ENCODE measurements around the gene FAM89B. TPM values are rescaled to one million over a fixed set of nuclear protein-coding genes. Genes with fewer than 3 reads are reported as not detected.

The FAM89B gene
- total RNA-seq, 3 donors from 2014 or later: 26.4 to 61.2 (median 28.5) TPM

DNA sequence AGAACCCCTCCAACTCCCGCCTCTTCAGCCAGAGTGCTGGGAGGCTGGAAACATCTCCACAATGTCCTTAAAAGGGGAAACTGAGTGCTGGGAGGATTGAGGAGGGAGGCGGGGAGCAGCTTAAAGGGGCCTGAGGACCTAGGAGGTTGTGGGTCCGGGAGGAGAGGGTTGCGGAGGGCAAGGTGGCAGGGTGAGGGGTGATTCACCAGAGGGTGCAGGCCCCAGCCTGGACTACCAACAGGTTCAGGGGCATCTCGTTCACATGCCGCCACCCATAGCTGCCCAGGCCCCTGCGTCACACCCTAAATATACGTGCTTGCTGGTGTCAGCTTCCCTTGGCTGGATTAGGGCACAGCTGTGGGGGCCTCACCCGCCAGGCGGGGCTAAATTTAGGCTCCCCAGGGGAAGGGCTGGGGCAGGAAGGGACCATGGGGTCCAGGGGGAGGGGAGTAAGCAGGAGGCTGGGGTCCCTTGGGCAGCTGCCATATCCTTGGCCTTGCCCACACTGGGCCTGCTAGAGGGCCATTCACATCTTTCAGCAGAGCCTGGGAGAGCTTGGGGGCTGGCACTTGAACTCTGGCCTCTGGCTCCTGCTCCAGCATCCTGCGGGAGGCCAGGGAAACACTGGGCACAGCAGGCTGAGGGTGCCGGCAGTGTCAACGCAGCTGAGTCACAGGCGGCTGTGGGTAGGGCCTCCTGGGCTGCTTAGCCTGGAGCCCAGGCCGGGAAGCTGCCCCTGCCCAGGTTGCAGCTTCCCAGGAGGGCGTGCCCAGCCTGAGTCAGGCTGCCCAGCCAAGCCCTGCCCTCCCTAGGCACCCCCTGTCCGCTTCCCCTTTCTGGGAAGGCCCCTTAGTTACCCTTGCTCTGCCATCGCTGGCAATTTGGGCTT, 4.8 kb downstream of the FAM89B start:
- H3K36me3 ChIP-seq (ENCODE audit: low read depth): no peaks in the 10 kb centered on the region

DNA sequence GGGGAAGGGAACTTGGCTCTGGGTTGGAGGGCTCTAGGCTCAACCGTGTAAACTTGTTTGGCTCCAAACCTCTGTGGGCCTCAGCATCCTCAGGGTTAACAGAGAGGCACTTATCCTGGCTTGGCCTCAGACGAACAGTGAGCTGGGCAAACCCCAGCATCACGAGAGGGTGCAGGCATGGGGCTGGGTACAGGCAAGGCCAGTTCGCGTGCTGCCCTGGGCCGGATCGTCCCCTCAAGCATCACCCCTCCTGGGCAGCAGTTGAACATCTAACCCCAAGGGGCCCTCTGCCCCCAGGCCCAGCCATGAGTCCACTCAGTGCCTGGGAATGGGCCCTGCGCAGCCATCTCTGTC, 5.4 kb downstream of the FAM89B start:
- Histone ChIP-seq H3K36me3 (ENCODE audit: low read depth) (no peaks in the 10 kb centered on the region), H3K4me3 (no peak overlapping the region), H3K9me3 (no peaks in the 10 kb centered on the region), H3K4me1 (ENCODE audit: low read depth) (peaks cover 49% of the 10 kb centered on the region)
- DNase-seq (no peak), ATAC-seq (no peak)
- intact Hi-C loops (cut with DNase I, micrococcal nuclease): no loop called here
- TF ChIP-seq, protein P1, sequence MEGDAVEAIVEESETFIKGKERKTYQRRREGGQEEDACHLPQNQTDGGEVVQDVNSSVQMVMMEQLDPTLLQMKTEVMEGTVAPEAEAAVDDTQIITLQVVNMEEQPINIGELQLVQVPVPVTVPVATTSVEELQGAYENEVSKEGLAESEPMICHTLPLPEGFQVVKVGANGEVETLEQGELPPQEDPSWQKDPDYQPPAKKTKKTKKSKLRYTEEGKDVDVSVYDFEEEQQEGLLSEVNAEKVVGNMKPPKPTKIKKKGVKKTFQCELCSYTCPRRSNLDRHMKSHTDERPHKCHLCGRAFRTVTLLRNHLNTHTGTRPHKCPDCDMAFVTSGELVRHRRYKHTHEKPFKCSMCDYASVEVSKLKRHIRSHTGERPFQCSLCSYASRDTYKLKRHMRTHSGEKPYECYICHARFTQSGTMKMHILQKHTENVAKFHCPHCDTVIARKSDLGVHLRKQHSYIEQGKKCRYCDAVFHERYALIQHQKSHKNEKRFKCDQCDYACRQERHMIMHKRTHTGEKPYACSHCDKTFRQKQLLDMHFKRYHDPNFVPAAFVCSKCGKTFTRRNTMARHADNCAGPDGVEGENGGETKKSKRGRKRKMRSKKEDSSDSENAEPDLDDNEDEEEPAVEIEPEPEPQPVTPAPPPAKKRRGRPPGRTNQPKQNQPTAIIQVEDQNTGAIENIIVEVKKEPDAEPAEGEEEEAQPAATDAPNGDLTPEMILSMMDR (IDR thresholded peaks at IDR 0.05): no peak

More for the DNA sequence above, 4.8 kb downstream of the FAM89B start:
- intact Hi-C loops (cut with DNase I, micrococcal nuclease): no loop called here
- H3K4me3 ChIP-seq: no peak overlapping the region
- no peaks in the 10 kb centered on the region for H3K9me3 ChIP-seq
- H3K4me1 ChIP-seq (ENCODE audit: low read depth): peaks cover 49% of the 10 kb centered on the region
- ATAC-seq (peak; percentile 55), DNase-seq (peak; percentile 56 to 90 (median 81))
- TF ChIP-seq, protein P1 (IDR thresholded peaks at IDR 0.05): no peak

DNA sequence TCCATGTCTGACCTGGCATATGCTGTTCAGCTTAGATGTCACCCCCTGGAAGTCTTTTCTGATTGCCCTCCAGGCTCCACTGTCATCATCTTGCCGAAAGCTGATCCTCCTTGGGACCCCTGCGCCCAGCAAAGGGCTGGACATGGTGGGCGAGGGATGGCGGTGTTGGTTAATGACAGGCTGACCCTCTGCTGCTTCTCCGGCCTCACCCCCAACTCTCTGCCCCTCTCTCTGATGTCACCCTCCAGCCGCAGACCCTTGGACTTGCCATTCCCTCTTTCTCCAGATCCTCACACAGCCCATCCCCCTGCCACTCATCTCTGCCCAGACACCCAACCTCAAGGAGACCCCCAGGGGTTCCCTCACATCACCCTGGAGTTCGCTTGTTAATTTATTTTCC, 5.8 kb downstream of the FAM89B start:
- ATAC-seq (no peak), DNase-seq (no peak)
- TF ChIP-seq, protein P1 (IDR thresholded peaks at IDR 0.05): no peak
- H3K4me1 ChIP-seq (ENCODE audit: low read depth): peaks cover 45% of the 10 kb centered on the region
- intact Hi-C loops (cut with DNase I, micrococcal nuclease): no loop called here
- no peaks in the 10 kb centered on the region for H3K9me3 ChIP-seq
- no peaks in the 10 kb centered on the region for H3K36me3 ChIP-seq (ENCODE audit: low read depth)
- no peak overlapping the region for H3K4me3 ChIP-seq

DNA sequence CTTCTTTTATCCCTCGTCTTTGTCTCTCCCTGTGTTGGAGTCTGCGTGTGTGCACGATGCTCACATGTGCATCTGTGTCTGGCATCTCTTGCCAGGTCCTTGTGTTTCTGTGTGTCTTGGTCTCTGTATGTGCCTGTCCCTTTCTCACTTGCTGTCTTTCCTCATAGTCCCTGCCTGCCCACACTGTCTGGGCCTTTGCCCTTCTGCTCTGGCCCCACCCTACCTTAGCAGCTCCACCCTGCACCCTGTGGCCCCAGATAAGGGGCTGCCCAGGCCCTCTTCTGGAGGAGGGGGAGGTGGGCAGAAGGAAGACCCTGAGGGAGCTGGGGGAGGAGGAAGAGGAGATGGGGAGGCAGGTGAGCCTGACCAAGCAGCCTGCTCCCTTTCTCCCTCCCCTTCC, 6.3 kb downstream of the FAM89B start:
- no peaks in the 10 kb centered on the region for H3K36me3 ChIP-seq (ENCODE audit: low read depth)
- no peak for ATAC-seq

DNA sequence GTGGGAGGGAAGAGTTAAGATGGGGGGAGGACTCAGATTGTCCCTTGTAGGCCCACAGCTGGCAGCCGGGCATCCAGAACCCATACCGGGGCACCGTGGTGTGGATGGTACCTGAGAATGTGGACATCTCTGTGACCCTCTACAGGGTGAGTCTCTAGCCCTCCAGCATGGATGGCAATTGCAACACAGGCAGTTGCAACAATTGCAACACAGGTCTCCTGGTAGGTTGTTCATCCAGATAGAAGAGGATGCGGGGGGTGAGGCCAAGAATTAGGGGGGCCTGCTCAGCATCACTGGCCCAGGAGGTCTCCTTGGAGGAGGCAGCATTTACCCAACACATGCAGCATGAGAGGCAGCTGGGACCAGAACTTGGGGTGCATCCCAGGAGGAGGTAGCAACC, 7.0 kb downstream of the FAM89B start:
- ATAC-seq (no peak), DNase-seq (peak in 1 of 3 donors; percentile 10)
- Histone ChIP-seq H3K4me1 (ENCODE audit: low read depth) (peaks cover 34% of the 10 kb centered on the region), H3K4me3 (no peak overlapping the region), H3K9me3 (no peaks in the 10 kb centered on the region), H3K36me3 (ENCODE audit: low read depth) (no peaks in the 10 kb centered on the region)
- intact Hi-C loops (cut with DNase I, micrococcal nuclease): no loop called here
- TF ChIP-seq, protein P1 (IDR thresholded peaks at IDR 0.05): no peak

More for the DNA sequence above, 6.3 kb downstream of the FAM89B start:
- H3K4me1 ChIP-seq (ENCODE audit: low read depth): peaks cover 40% of the 10 kb centered on the region
- no peaks in the 10 kb centered on the region for H3K9me3 ChIP-seq
- intact Hi-C loops (cut with DNase I, micrococcal nuclease): no loop called here
- TF ChIP-seq, protein P1 (IDR thresholded peaks at IDR 0.05): no peak
- no peak overlapping the region for H3K4me3 ChIP-seq
- DNase-seq: no peak

Measured in mucosa of descending colon (tissue), 3 donors.